GM19395 (cell line): ENCODE data around the gene PHF21B.

Experiments
- ATAC-seq: cut with Tn5 transposase; IDR thresholded peaks from one replicate; pipeline ENCODE4 v1.9.1; 2021; ENCODE audit warnings: mild to moderate bottlenecking, moderate library complexity; ENCODE audit not compliant: unreplicated experiment

The PHF21B gene

DNA sequence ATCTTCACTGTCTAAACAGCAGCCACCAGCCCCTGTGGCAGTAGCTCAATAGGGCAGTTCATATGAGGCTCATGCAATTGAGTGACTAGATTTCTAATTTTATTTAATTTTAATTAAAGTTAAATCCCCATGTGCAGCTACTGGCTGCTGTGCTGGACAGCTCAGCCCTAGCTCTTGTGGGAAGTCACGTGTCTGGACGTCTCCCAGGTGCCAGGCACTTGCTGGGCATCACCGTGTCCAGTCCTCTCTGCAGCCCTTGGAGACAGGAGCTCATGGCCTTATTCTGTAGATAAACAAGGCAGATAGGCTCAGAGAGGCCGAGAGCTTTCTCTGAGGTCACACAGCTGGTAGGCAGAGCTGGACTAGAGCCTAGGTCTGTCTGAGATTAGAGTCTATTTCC, 162.4 kb downstream of the PHF21B start:
- no peak for ATAC-seq

DNA sequence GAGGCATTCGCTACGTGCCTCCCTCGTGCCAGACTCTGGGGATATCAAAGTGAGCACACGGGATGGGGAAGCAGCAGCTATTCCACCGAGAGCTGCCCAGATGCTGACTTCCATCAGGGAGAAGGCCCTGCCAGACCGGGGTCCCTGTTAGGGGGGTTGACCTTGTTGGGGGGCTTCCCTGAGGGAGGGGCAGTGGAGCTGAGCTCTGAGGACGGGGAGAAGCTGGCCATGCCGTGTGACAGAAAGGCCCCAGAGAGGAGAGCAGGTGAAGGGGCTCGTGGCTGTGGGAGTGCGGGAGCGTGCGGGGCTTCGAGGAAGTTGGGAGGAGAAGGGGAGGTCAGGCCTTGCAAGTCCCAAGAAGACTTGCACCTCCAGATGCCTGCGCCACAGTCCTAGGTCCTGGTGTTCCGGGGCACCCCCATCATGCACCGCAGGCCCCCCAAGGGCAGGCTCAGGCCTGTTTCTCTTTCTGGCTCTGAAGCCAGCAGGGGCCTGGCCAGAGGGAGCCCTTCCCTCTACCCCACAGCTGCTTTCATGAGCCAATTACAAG, 163.0 kb downstream of the PHF21B start:
- no peak for ATAC-seq

GRCh38 chr22:44845796-44846720, 163.7 kb downstream of the PHF21B start:
- no peak for ATAC-seq

- no peak for ATAC-seq
Measured at GRCh38 chr22:44845191-44845590, 164.6 kb downstream of the PHF21B start.

DNA sequence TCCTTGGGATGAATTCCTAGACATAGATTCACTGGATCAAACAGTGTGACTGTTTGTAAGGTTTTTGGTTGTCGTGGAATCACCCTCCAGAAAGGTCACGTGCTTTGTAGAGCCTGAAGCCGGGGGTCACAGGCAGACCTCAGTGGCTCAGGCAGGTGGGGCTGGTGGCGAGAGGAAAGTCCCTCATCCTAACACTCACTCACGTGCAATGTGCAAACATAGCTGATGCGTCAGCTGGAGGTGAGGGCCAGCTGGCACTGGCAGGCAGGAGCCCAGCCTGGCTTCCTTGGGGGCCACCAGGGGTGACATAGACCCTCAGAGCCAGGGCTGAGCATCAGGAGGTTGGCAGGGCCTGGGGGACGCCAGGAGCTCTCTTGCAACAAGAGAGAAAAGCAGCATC, 167.4 kb downstream of the PHF21B start:
- ATAC-seq: no peak

- ATAC-seq: no peak
Measured at GRCh38 chr22:44840611-44841322, 169.0 kb downstream of the PHF21B start.

DNA sequence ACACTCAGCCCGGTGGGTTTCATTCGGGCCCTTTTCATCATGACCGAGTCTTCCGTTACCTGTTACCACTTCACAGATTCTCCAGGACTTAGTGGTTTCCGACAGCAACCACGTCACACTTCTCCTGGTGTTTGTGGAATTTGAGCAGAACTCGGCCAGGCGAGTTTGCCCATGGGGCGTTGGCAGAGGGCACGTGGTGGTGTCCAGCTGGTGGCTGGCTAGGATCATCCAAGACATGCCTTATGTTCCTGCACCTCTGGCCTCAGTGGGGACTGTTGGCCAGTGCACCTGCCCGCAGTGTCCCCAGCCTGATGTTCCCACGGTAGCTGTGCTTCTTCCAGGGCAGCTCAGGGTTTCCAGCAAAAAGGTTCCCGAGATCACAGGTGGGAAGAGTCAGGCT, 170.1 kb downstream of the PHF21B start:
- no peak for ATAC-seq

- ATAC-seq: no peak
Measured at GRCh38 chr22:44839061-44839460, 170.7 kb downstream of the PHF21B start.

DNA sequence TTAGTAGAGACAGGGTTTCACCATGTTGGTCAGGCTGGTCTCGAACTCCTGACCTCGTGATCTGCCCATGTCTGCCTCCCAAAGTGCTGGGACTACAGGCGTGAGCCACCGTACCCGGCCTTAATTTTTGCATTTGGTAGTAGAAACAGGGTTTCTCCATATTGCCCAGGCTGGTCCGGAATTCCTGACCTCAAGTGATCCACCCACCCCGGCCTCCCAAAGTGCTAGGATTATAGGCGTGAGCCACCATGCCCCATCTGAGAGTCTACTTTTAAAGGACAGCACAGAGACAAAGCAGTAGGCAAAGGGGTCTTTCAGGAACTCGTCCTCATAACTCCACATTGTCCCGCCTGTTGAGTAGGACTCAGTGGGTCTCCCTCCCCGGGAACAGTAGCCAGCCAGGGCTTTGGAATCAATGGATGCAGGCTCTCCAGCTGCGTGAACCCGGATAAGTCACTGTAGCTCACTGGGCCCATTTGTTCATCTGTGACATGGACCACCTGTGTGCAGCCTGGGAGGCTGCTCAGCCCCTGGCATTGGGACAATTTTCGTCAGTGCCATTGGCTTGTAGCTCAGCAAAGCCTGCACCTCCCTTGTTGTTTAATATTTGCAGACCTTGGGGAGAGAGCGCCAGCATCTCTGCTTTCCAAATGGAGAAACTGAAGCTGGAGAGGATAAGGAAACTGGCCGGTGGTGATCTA, 171.3 kb downstream of the PHF21B start:
- no peak for ATAC-seq

- no peak for ATAC-seq
Measured at GRCh38 chr22:44837481-44837880, 172.3 kb downstream of the PHF21B start.

GRCh38 chr22:44834065-44834464, 175.7 kb downstream of the PHF21B start:
- no peak for ATAC-seq

- no peak for ATAC-seq
Measured at GRCh38 chr22:44831885-44832284, 177.9 kb downstream of the PHF21B start.
